K562 (cell line): Measurements from ENCODE around the gene SGK1. TPM values are rescaled to one million over a fixed set of nuclear protein-coding genes. Genes with fewer than 3 reads are reported as not detected.

Experiments
- BACH1 ChIP-seq: fragments of 200-800 bp; sonication (Bioruptor generic); IDR thresholded peaks from 2 replicates; pipeline ENCODE4 v1.6.1; 2016; ENCODE audit warnings: missing genetic modification characterization, missing compliant biosample characterization
- C11orf30 ChIP-seq: fragments of 450-650 bp; IDR thresholded peaks from 2 replicates; pipeline ENCODE4 v1.6.1; 2016; ENCODE audit warnings: low read depth, mild to moderate bottlenecking
- CREM ChIP-seq: IDR thresholded peaks from 2 replicates; pipeline ENCODE4 v1.6.1; 2014; ENCODE audit warnings: antibody characterized with exemption, low read depth
- DPF2 ChIP-seq: fragments of 450-650 bp; IDR thresholded peaks from 2 replicates; pipeline ENCODE4 v1.6.1; 2016
- FOSL1 ChIP-seq: fragments of 200-800 bp; sonication (Bioruptor generic); conservative IDR thresholded peaks from 2 replicates; pipeline ENCODE4 v1.6.1; 2016; ENCODE audit warnings: missing genetic modification characterization, missing compliant biosample characterization
- HMG20A ChIP-seq: fragments of 450-650 bp; formaldehyde crosslinking; conservative IDR thresholded peaks from 2 replicates; pipeline ENCODE4 v1.4.0; 2020; ENCODE audit warnings: mild to moderate bottlenecking, mixed read lengths
- JUN ChIP-seq, 2 experiments: sonication (generic) in 1 of 2; formaldehyde crosslinking in 1 of 2; IDR thresholded peaks; 2 replicates each; pipeline versions ENCODE4 v1.6.1 to v1.8.0; 2012 to 2022; ENCODE audit warnings: borderline replicate concordance in 2 of 2, mild to moderate bottlenecking in 2 of 2, improper control_type of control experiment in 1 of 2, low read depth in 1 of 2, low read length in 1 of 2, missing genetic modification reagents in 1 of 2
- JUND ChIP-seq, 2 experiments: IDR thresholded peaks; 2 replicates in 1 of 2; 3 replicates in 1 of 2; pipeline ENCODE4 v1.6.1; 2011; ENCODE audit warnings: borderline replicate concordance in 2 of 2, low read depth in 2 of 2, low read length in 2 of 2, improper control_type of control experiment in 1 of 2, missing biosample characterization in 1 of 2, missing genetic modification characterization in 1 of 2, missing genetic modification reagents in 1 of 2
- KDM1A ChIP-seq, 2 experiments: fragments of 450-650 bp; IDR thresholded peaks; 2 replicates each; pipeline ENCODE4 v1.6.1; 2016; ENCODE audit warnings: mild to moderate bottlenecking in 2 of 2
- MAFG ChIP-seq: fragments of 450-650 bp; conservative IDR thresholded peaks from 2 replicates; pipeline ENCODE4 v1.6.1; 2016; ENCODE audit warnings: missing genetic modification characterization, missing compliant biosample characterization
- MEF2D ChIP-seq: conservative IDR thresholded peaks from 2 replicates; pipeline ENCODE4 v1.6.1; 2016; ENCODE audit warnings: low read depth, missing genetic modification characterization, missing compliant biosample characterization
- MEIS2 ChIP-seq: fragments of 450-650 bp; IDR thresholded peaks from 2 replicates; pipeline ENCODE4 v1.6.1; 2014; ENCODE audit warnings: mild to moderate bottlenecking; ENCODE audit not compliant: partially characterized antibody
- NFE2 ChIP-seq: IDR thresholded peaks from 2 replicates; pipeline ENCODE4 v1.6.1; 2014; ENCODE audit warnings: antibody characterized with exemption, low read depth
- RCOR1 ChIP-seq, 2 experiments: IDR thresholded peaks; 2 replicates each; pipeline ENCODE4 v1.6.1; 2012; ENCODE audit warnings: low read depth in 2 of 2, low read length in 2 of 2, borderline replicate concordance in 1 of 2, improper control_type of control experiment in 1 of 2
- RFX1 ChIP-seq: fragments of 450-650 bp; IDR thresholded peaks from 2 replicates; pipeline ENCODE4 v1.6.1; 2016; ENCODE audit warnings: mild to moderate bottlenecking, moderate library complexity
- RFX5 ChIP-seq: IDR thresholded peaks from 2 replicates; pipeline ENCODE4 v1.6.1; 2011; ENCODE audit warnings: low read depth, mild to moderate bottlenecking, improper control_type of control experiment, low read length
- TBL1XR1 ChIP-seq, 2 experiments: IDR thresholded peaks; 2 replicates each; pipeline ENCODE4 v1.6.1; 2012; ENCODE audit warnings: improper control_type of control experiment in 2 of 2, low read length in 2 of 2, mild to moderate bottlenecking in 1 of 2
- ZBTB17 ChIP-seq: fragments of 450-650 bp; formaldehyde crosslinking; IDR thresholded peaks from 2 replicates; pipeline ENCODE4 v1.4.0; 2020; ENCODE audit warnings: mild to moderate bottlenecking
- ZNF24 ChIP-seq: fragments of 450-650 bp; IDR thresholded peaks from 2 replicates; pipeline ENCODE4 v1.6.1; 2016
- ZNF354B ChIP-seq: fragments of 250-450 bp; sonication (Bioruptor Pico); IDR thresholded peaks from 2 replicates; pipeline ENCODE4 v1.4.0; 2020
- ZNF384 ChIP-seq: IDR thresholded peaks from 2 replicates; pipeline ENCODE4 v1.6.1; 2012; ENCODE audit warnings: low read depth, low read length, improper control_type of control experiment
- ZNF79 ChIP-seq: fragments of 250-450 bp; sonication (Bioruptor Pico); IDR thresholded peaks from 2 replicates; pipeline ENCODE4 v1.4.0; 2020; ENCODE audit warnings: low read depth, mild to moderate bottlenecking, moderate library complexity
- polyA plus RNA-seq, 8 experiments: library from polyadenylated mRNA; depleted of rRNA in 4 of 8; stranded (reverse) in 5 of 8; unstranded in 3 of 8; fragments of >200 nt; fragmentation: Nextera tagmentation in 2 of 8; fragmentation: Illumina TruSeq in 1 of 8; extraction: Ambion mirVana in 2 of 8; extraction: Trizol in 1 of 8; gene quantifications; 2 replicates each; pipeline versions ENCODE4 v1.2.1 to v1.2.3, GENCODE V29; 2011 to 2014; ENCODE audit warnings: inconsistent platforms in 1 of 8, missing spikeins in 1 of 8
- total RNA-seq, 7 experiments: library from RNA; depleted of rRNA in 6 of 7; stranded (reverse); fragments of >200 nt in 6 of 7; fragmentation: Illumina TruSeq in 2 of 7; extraction: Trizol in 2 of 7; gene quantifications; 2 replicates each; pipeline versions ENCODE4 v1.2.1 to v1.2.3, GENCODE V29; 2011 to 2021; ENCODE audit warnings: low replicate concordance in 1 of 7
- TF ChIP-seq, protein P1 (sequence below): fragments of 450-650 bp; IDR thresholded peaks from 2 replicates; pipeline ENCODE4 v1.6.1; 2016
- TF ChIP-seq, protein P2 (sequence below), 2 experiments: IDR thresholded peaks in 1 of 2; conservative IDR thresholded peaks in 1 of 2; 2 replicates each; pipeline ENCODE4 v1.6.1; 2016; ENCODE audit warnings: low read depth in 2 of 2, mild to moderate bottlenecking in 1 of 2, missing compliant biosample characterization in 1 of 2, missing genetic modification characterization in 1 of 2, moderate library complexity in 1 of 2

SGK1 gene
- total and polyA plus RNA-seq, 9 of the 15 experiments (the other 6 are each of a cell fraction or from before 2014, with no cell fraction given) = 3.5 to 7.2 (median 3.9) TPM

DNA sequence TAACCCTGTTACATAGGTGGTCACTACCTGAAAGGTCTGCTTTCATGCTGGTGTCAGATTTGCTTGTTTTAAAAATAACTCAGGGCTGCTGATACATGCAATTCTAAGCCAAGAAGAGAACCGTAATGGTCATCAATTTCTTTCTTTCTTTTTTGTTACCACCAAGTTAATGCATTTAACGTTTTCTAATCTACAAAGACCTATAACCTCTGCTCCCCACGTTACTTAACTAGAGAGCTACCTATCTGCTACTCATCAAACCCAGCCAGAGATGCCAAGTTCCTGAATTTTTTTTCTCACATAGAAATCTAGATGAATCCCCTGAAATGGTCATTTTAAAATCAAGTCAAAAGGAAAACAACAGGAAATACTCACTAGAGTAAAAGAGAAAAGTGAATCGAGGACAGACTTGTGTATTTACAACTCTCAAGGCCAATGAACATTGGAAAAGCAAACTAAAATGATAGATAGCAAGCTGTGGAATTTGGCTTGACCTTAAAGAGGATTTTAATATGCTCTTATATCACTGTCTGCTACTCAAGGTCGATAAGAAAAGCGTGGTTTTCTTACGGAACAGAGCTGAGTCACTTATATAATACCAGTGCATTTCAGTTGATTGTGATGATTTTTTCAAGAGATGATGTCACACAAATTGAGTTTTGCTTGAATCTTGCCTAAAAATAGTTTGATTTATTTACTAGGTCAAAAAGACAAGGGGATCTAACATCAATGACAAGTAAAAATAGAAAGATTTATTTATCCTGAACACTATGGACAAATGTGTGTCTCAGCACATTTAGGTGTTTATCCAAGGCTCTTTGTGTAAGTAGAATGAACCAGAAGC lies 67.9 kb downstream of the SGK1 start (continued):
- TF ChIP-seq C11orf30 (peak; percentile 49), KDM1A (IDR thresholded peaks at IDR 0.05) (peak; percentile 43 to 64; a peak in 3 of 4 replicates), ZNF79 (no peak), HMG20A (CRISPR knock-in tag) (no peak), TBL1XR1 (IDR thresholded peaks at IDR 0.05; ENCODE audit: low read length in 2 of 2) (peak in 1 of 2 experiments; percentile 34; a peak in 1 of 4 replicates), ZNF354B (no peak), CREM (peak; percentile 56; the same call in 1 of the 2 replicates), RFX5 (no peak), ZNF24 (no peak), NFE2 (peak; percentile 57), DPF2 (peak; percentile 60), MEF2D (tag) (0 out of 2 replicates have a peak, but pooled peaks have one; percentile 17), MAFG (tag) (peak; percentile 47), JUND (IDR thresholded peaks at IDR 0.05; ENCODE audit: borderline replicate concordance, low read depth, low read length) (peak; percentile 63; the same call in 1 of the 2 replicates), JUND (tag; IDR thresholded peaks at IDR 0.05; ENCODE audit: borderline replicate concordance, low read depth, low read length) (peak; percentile 78), RCOR1 (IDR thresholded peaks at IDR 0.05; ENCODE audit: borderline replicate concordance in 1 of 2, low read depth in 2 of 2, low read length in 2 of 2) (0 out of 4 replicates have a peak, but pooled peaks of 1 of the 2 experiments have one; percentile 8), MEIS2 (peak; percentile 64), BACH1 (peak; percentile 30; the same call in 1 of the 2 replicates), FOSL1 (tag) (peak; percentile 43; the same call in 1 of the 2 replicates), ZBTB17 (CRISPR knock-in tag) (no peak), JUN (IDR thresholded peaks at IDR 0.05; ENCODE audit: borderline replicate concordance, low read depth, low read length) (peak; percentile 67; the same call in 1 of the 2 replicates), JUN (CRISPR knock-in tag; IDR thresholded peaks at IDR 0.05; ENCODE audit: borderline replicate concordance) (no peak), ZNF384 (0 out of 2 replicates have a peak, but pooled peaks have one; percentile 39), RFX1 (no peak)
- TF ChIP-seq, protein P1, sequence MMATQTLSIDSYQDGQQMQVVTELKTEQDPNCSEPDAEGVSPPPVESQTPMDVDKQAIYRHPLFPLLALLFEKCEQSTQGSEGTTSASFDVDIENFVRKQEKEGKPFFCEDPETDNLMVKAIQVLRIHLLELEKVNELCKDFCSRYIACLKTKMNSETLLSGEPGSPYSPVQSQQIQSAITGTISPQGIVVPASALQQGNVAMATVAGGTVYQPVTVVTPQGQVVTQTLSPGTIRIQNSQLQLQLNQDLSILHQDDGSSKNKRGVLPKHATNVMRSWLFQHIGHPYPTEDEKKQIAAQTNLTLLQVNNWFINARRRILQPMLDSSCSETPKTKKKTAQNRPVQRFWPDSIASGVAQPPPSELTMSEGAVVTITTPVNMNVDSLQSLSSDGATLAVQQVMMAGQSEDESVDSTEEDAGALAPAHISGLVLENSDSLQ = peak; percentile 31; the same call in 1 of the 2 replicates
- TF ChIP-seq, protein P2, sequence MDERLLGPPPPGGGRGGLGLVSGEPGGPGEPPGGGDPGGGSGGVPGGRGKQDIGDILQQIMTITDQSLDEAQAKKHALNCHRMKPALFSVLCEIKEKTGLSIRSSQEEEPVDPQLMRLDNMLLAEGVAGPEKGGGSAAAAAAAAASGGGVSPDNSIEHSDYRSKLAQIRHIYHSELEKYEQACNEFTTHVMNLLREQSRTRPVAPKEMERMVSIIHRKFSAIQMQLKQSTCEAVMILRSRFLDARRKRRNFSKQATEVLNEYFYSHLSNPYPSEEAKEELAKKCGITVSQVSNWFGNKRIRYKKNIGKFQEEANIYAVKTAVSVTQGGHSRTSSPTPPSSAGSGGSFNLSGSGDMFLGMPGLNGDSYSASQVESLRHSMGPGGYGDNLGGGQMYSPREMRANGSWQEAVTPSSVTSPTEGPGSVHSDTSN (CRISPR knock-in tag; IDR thresholded peaks at IDR 0.05; ENCODE audit: low read depth) = no peak
- TF ChIP-seq, protein P2 (tag; conservative IDR thresholded peaks at IDR 0.05; ENCODE audit: low read depth) = peak; percentile 55
